NCI-H2107 treated with DMSO at 0.1 percent for 48 hours (cell line): ENCODE measurements around the gene MAST2.
"Not testable (repeated sequence)": the region's sequence is repeated elsewhere in the genome, so short reads cannot be mapped to it uniquely, and the experiment has no call there.

Experiments used
- DNase-seq: peaks from one replicate; lab custom pipeline; 2025; ENCODE audit not compliant: unreplicated experiment; lab: John Stamatoyannopoulos, UW

Gene MAST2

GRCh38 chr1:46056325-46056724 lies 252.9 kb downstream of the MAST2 start:
- no peak for DNase-seq

GRCh38 chr1:46057215-46057614 lies 253.8 kb downstream of the MAST2 start:
- not testable (repeated sequence) for DNase-seq

DNA sequence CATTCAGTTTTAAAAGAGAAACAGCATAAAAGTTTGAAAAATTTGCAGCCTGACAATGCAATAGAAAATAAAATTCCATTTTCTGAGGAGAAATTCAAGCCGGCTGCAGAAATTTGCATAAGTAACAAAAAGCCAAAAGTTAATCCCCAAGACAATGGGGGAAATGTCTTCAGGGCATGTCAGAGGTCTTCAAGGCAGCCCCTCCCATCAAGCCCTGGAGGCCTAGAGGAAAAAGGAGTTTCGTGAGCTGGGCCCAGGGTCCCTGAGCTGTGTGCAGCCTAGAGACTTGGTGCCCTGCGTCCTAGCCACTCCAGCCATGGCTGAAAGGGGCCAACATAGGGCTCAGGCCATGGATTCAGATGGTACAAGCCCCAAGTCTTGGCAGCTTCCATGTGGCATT lies 254.4 kb downstream of the MAST2 start:
- DNase-seq = no peak

GRCh38 chr1:46058936-46059335 lies 255.5 kb downstream of the MAST2 start:
- DNase-seq = no peak

DNA sequence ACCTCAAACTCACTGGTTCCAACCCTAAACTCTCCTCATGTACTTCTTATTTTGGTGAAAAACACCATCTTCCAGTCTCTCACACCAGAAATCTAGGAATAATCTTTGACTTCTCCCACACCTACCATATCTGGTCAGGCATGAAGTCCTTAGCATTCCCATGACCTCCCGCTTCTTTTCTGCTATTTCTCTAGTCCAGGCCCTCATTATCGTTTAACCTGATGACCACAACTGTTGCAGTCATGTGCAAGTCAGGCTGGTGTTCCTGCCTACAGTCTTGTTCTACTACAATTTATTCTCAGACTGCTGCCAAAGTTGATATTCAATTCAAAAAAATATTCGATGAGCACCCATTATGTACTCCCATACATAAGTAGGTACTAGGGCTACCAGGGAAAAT lies 257.7 kb downstream of the MAST2 start:
- DNase-seq = no peak

GRCh38 chr1:46062651-46063319 lies 259.4 kb downstream of the MAST2 start:
- no peak for DNase-seq

DNA sequence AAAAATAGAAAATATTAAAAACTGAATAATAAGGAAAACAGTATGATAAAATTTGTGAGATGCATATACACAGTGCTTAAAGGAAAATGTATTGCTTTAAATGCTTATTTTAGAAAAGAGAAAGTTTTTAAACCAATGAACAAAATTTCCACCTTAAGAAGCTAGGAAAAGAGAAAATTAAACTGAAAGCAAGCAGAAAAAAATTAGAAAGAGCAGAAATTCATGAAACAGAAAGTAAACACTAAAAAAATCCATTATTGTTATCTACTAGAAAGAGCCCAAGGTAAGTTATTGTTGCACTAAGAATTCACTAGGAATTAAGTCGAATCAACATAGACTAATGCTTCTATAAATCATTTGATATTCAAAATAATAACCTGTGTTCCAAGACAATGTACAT lies 261.3 kb downstream of the MAST2 start:
- DNase-seq = no peak

GRCh38 chr1:46065405-46065804 lies 262.0 kb downstream of the MAST2 start:
- DNase-seq = no peak

GRCh38 chr1:46067652-46068051 lies 264.2 kb downstream of the MAST2 start:
- no peak for DNase-seq

- no peak for DNase-seq
Observed at GRCh38 chr1:46068525-46068924, 265.1 kb downstream of the MAST2 start.

- DNase-seq = no peak
Observed at GRCh38 chr1:46070164-46070814, 266.9 kb downstream of the MAST2 start.

GRCh38 chr1:46072975-46073374 lies 269.6 kb downstream of the MAST2 start:
- no peak for DNase-seq

DNA sequence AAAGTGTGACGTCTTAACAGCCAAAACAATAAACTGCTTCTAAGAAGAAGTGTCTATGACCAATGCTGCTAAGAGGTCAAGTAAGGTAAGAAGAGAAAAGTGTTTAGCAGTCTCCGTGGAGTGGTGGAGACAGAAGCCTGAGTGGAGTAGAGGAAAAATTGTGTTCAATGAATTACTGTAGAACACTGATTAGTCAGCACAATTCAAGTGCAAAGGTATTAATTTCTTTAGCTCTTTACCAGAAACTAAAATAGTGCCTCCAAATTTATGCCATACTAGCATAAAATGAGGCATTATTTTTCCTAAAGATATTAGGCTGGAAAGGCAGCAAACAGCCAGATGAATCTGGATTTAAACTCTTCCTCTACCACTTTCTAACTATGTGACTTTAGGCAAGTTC lies 272.9 kb downstream of the MAST2 start:
- no peak for DNase-seq

DNA sequence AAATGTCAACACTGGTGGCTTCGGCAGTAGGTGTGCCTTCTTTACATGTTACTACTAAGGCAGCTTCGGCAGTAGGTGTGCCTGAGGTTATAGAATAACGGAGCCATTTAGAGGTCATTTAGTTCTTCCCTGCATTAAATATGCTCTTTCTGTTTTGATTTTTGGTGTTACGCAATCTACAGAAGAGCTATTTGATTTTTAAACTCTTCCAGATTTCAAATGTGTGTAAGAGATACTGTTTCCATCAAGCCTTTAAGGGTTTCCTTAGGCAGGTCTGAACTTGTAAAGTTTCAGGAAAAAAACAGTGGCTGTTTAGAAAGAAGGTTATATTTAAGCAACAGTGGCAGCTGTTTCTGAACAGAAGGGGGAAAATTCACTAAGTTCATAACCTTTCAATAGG lies 274.2 kb downstream of the MAST2 start:
- no peak for DNase-seq

GRCh38 chr1:46080257-46080656 lies 276.8 kb downstream of the MAST2 start:
- DNase-seq = no peak

GRCh38 chr1:46081206-46081605 lies 277.8 kb downstream of the MAST2 start:
- DNase-seq = no peak

GRCh38 chr1:46081619-46082018 lies 278.2 kb downstream of the MAST2 start:
- DNase-seq = no peak

- DNase-seq = no peak
Observed at GRCh38 chr1:46083579-46083978, 280.2 kb downstream of the MAST2 start.

GRCh38 chr1:46084553-46085451 lies 281.4 kb downstream of the MAST2 start:
- no peak for DNase-seq
